Heart right ventricle (tissue), 16 donors: ENCODE results near the gene CFAP52. TPM values are rescaled to one million over a fixed set of nuclear protein-coding genes. Genes with fewer than 3 reads are reported as not detected.

Experiments
- ATAC-seq, 8 donors: fragments of 200-7000 bp; cut with Tn5 transposase; one replicate each; pipeline ENCODE4 v1.9.1; 2020; ENCODE audit warnings: mild to moderate bottlenecking in 8 of 8, moderate library complexity in 8 of 8, moderate number of reproducible peaks in 1 of 8
- DNase-seq, 2 donors: peaks; one replicate each; pipeline ENCODE4 v3.0.0-alpha.2; 2020
- H3K27ac ChIP-seq, 10 donors: fragments of 200-600 bp; sonication (generic) in 2 of 10; one replicate each; pipeline versions ENCODE4 v1.5.0 to v1.8.0; 2020 to 2022; ENCODE audit warnings: mild to moderate bottlenecking in 3 of 10
- H3K27me3 ChIP-seq, 7 donors: fragments of 200-600 bp; one replicate each; pipeline ENCODE4 v1.8.0; 2021 to 2022; ENCODE audit warnings: mild to moderate bottlenecking in 2 of 7
- H3K36me3 ChIP-seq, 9 donors: fragments of 200-600 bp; sonication (generic) in 1 of 9; one replicate each; pipeline versions ENCODE4 v1.5.0 to v1.8.0; 2020 to 2022; ENCODE audit warnings: mild to moderate bottlenecking in 2 of 9
- H3K4me1 ChIP-seq, 9 donors: fragments of 200-600 bp; sonication (generic) in 1 of 9; one replicate each; pipeline versions ENCODE4 v1.5.0 to v1.8.0; 2020 to 2022; ENCODE audit warnings: mild to moderate bottlenecking in 4 of 9
- H3K4me3 ChIP-seq, 10 donors: fragments of 200-600 bp; sonication (generic) in 2 of 10; one replicate each; pipeline versions ENCODE4 v1.5.0 to v1.8.0; 2020 to 2022; ENCODE audit warnings: mild to moderate bottlenecking in 7 of 10, moderate library complexity in 2 of 10
- H3K9me3 ChIP-seq, 11 donors: fragments of 200-600 bp in 10 of 11; sonication (generic) in 2 of 11; one replicate each; pipeline versions ENCODE4 v1.5.0 to v1.8.0; 2013 to 2022; ENCODE audit warnings: mild to moderate bottlenecking in 2 of 11, control low read depth in 1 of 11, moderate library complexity in 1 of 11
- WGBS, 2 donors: extraction: QIAGEN DNeasy Blood & Tissue Kit; methylation state at CpG; one replicate each; pipeline ENCODE4 v1.1.7; 2013; ENCODE audit warnings: inconsistent platforms in 1 of 2; 5-methylcytosine and 5-hydroxymethylcytosine counted together
- intact Hi-C, 10 donors: fragments of 100-400 bp; cut with DNase I; formaldehyde crosslinking; loops; one replicate each; pipeline versions ENCODE4 v1.11.1 to v1.14.2; 2022
- polyA plus RNA-seq, 2 donors: library from polyadenylated mRNA; stranded (reverse); fragments of 200-250 nt; gene quantifications; one replicate each; pipeline ENCODE4 v1.2.3, GENCODE V29; 2013
- total RNA-seq, 10 donors: library from RNA; stranded (reverse); fragmentation: NEBNext Ultra II Directional in 3 of 10; extraction: Animal tissue kit (Norgen Biotek cat#: 25700) in 3 of 10; gene quantifications; one replicate each; pipeline versions ENCODE4 v1.2.1 to v1.2.4, GENCODE V29; 2021 to 2023
- TF ChIP-seq, protein P1 (sequence below), 9 donors: fragments of 200-600 bp; sonication (generic) in 2 of 9; IDR thresholded peaks; one replicate each; pipeline versions ENCODE4 v1.5.0 to v1.8.0; 2021 to 2022; ENCODE audit warnings: antibody characterized with exemption in 9 of 9, mild to moderate bottlenecking in 5 of 9, moderate library complexity in 1 of 9
- donor health status: Arrhythmogenic right ventricular cardiomyopathy.
- donor health status: ischemic (EF 13 %, LVEDD 7.1; RV severe dilation, severe dysfunction).
- donor health status: healthy with polysubstance abuse.
- donor health status: DM: no; HTN: yes; CAD: no.
- donor health status: DM: no; HTN: no; CAD: no.
- donor health status: ischemic (EF 25% LVEDD 6.9; RV normal size, moderate dysfunction).
- donor health status: ischemic (EF 25% LVEDD 5.7; RV mildly dilated, moderate dysfunction).
- donor health status: healthy.
- donor health status: DM: yes; HTN: yes; CAD: no.
- donor health status: Ischemic cardiomyopathy.
- donor health status: ischemic (EF 35%, LVEDD 5.7; RV mildly dilated, moderate dysfunction).
- donor health status: nonischemic (EF 11% LVEDD 7.7; RV severe dilation, severe dysfunction).
- donor health status: DM: yes; HTN: yes; CAD: no.
- donor health status: PGD.
- donor health status: ischemic (EF 29% LVEDD 5.4; RV normal size, mild dysfunction).
- donor health status: nonischemic (EF 23%, LVEDD 6.1; RV moderate dilation, normal function).

CFAP52 gene
- total and polyA plus RNA-seq, 12 donors = 0.23 TPM; not detected in 11

DNA sequence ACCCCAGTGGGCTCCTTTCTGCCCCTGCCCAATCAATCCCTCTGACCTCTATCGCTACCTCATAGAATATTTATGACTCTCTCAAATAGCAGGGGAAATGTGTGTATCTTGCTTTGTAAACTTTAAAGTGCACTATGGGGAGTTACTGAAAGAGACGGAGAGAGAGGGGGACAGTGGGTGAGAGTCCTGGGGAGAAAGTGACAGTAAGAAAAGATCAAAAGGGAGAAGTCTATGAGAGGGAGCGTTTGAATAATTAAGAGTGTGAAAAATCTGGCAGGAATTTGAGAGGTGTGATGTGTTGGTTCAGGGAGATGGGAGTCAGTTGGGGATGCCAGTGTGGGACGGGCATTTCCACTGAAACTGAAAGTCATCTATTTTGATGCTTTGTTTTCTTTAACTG lies 101.5 kb downstream of the CFAP52 start:
- Histone ChIP-seq H3K27ac (no peak overlapping the region), H3K4me3 (no peak overlapping the region), H3K27me3 (no peaks in the 10 kb centered on the region), H3K4me1 (no peaks in the 10 kb centered on the region), H3K36me3 (no peaks in the 10 kb centered on the region), H3K9me3 (peaks cover 0 to 18% (median 6%) of the 10 kb centered on the region in 11 donors)
- intact Hi-C loops = no loop called here
- 72 to 81% methylated on average over 4 of the region's 4 CpGs for WGBS, 2 donors
- DNase-seq = no peak
- TF ChIP-seq, protein P1, sequence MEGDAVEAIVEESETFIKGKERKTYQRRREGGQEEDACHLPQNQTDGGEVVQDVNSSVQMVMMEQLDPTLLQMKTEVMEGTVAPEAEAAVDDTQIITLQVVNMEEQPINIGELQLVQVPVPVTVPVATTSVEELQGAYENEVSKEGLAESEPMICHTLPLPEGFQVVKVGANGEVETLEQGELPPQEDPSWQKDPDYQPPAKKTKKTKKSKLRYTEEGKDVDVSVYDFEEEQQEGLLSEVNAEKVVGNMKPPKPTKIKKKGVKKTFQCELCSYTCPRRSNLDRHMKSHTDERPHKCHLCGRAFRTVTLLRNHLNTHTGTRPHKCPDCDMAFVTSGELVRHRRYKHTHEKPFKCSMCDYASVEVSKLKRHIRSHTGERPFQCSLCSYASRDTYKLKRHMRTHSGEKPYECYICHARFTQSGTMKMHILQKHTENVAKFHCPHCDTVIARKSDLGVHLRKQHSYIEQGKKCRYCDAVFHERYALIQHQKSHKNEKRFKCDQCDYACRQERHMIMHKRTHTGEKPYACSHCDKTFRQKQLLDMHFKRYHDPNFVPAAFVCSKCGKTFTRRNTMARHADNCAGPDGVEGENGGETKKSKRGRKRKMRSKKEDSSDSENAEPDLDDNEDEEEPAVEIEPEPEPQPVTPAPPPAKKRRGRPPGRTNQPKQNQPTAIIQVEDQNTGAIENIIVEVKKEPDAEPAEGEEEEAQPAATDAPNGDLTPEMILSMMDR (IDR thresholded peaks at IDR 0.05) = no peak
- ATAC-seq = no peak

DNA sequence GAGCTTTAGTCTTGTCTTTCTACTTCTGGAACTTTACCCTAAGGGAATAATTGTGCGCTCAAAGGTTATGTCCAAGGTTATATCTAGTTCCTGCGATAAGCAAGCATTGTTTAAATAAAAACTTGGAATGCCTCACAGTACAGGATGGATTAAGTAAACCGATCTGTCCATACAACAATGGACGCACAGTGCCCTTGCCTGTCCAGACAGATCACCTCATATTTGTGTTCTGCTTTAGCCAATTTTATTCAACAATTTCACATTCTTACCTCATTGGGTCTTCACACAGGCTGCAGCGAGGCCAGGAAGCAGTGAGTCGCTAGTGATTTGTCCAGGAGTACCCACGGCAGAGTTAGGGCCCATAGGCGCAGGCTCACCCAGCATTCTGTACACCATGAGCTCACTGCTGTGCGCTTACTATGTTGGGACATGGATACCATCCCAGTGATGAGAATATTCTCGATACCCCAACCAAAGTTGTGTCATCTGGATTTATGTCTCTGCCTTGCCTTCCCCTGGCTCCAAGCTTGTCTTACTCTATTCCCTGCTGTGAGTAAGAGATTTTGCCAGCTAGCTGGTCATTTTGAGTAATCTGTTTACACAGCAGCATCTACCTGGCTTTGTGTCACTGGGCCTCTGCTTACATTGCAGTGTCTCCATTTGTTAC lies 108.6 kb downstream of the CFAP52 start:
- DNase-seq = no peak
- Histone ChIP-seq H3K9me3 (peaks cover 0 to 6% (median 5%) of the 10 kb centered on the region in 11 donors), H3K36me3 (no peaks in the 10 kb centered on the region), H3K4me3 (no peak overlapping the region), H3K27ac (no peak overlapping the region), H3K4me1 (no peaks in the 10 kb centered on the region), H3K27me3 (peaks cover 0 to 4% (median 0%) of the 10 kb centered on the region in 7 donors)
- no peak for ATAC-seq
- TF ChIP-seq, protein P1 (IDR thresholded peaks at IDR 0.05) = no peak
- intact Hi-C loops = no loop called here
- 70 to 77% methylated on average over 10 of the region's 10 CpGs for WGBS, 2 donors

Other genes with a start within 250 kb of the CFAP52 start
- gene STX8, start 822 bp upstream of the CFAP52 start, total RNA-seq = 10 to 100 TPM; 53.3 to 77.6 (median 63.9) TPM
- 10 to 100 TPM; 56.8 to 80.1 TPM for gene STX8, start 822 bp upstream of the CFAP52 start, polyA plus RNA-seq
- gene USP43, start 68.9 kb downstream of the CFAP52 start, total RNA-seq = not detected
- gene USP43, start 68.9 kb downstream of the CFAP52 start, polyA plus RNA-seq = under 1 TPM; 0.03 to 0.07 TPM
- gene DHRS7C, start 214.9 kb downstream of the CFAP52 start, total RNA-seq = 100 to 1,000 TPM in 2 of 10 donors, 10 to 100 TPM in 5, 1 to 10 TPM in 2, under 1 TPM in 1; 0.51 to 180 (median 15.7) TPM
- gene DHRS7C, start 214.9 kb downstream of the CFAP52 start, polyA plus RNA-seq = 10 to 100 TPM; 12.6 to 44.9 TPM
- not detected for gene GSG1L2, start 245.4 kb downstream of the CFAP52 start, total RNA-seq
- not detected for gene GSG1L2, start 245.4 kb downstream of the CFAP52 start, polyA plus RNA-seq
- gene GLP2R, start 249.3 kb downstream of the CFAP52 start, total RNA-seq = under 1 TPM in 8 of 10 donors, not detected in 2; 0.09 to 0.41 (median 0.21) TPM
- under 1 TPM; 0.13 to 0.15 TPM for gene GLP2R, start 249.3 kb downstream of the CFAP52 start, polyA plus RNA-seq